ENCODE measurements around the gene LENG8. TPM values are rescaled to one million over a fixed set of nuclear protein-coding genes. Genes with fewer than 3 reads are reported as not detected.

LENG8 gene
- total RNA-seq, 2 donors from 2014 or later: 32.1 to 36.4 TPM

DNA sequence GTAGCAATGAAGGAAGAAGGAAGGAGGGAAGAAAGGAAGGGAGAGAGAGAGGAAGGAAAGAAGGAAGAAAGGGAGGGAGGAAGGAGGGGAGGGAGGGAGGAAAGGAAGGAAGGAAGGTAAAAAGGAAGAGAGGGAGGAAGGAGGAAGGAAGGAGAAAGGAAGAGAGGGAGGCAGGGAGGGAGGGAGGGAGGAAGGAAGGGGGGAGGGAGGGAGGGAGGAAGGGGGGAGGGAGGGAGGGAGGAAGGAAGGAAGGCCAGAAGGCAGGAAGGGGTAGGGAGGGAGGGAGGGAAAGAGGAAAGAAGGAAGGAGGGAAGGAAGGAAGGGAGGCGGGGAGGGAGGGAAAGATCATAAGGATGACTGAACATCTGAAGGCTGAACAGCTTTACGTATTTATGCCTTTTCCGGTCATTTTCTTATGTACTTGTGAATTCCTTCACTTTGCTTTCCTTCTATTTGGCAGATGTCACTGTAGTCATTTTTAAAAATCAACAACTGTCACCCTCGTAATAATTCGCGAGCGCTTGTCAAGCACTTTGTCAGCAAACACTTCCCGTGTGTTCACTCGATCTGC is 40.5 kb upstream of the LENG8 start:
- Histone ChIP-seq H3K4me1 (no peaks in the 10 kb centered on the region), H3K27me3 (no peaks in the 10 kb centered on the region), H3K4me3 (no peak overlapping the region), H3K9me3 (no peaks in the 10 kb centered on the region), H3K27ac (no peak overlapping the region), H3K36me3 (no peaks in the 10 kb centered on the region)
- DNase-seq (ENCODE audit: low spot score): no peak
- TF ChIP-seq, protein P1, sequence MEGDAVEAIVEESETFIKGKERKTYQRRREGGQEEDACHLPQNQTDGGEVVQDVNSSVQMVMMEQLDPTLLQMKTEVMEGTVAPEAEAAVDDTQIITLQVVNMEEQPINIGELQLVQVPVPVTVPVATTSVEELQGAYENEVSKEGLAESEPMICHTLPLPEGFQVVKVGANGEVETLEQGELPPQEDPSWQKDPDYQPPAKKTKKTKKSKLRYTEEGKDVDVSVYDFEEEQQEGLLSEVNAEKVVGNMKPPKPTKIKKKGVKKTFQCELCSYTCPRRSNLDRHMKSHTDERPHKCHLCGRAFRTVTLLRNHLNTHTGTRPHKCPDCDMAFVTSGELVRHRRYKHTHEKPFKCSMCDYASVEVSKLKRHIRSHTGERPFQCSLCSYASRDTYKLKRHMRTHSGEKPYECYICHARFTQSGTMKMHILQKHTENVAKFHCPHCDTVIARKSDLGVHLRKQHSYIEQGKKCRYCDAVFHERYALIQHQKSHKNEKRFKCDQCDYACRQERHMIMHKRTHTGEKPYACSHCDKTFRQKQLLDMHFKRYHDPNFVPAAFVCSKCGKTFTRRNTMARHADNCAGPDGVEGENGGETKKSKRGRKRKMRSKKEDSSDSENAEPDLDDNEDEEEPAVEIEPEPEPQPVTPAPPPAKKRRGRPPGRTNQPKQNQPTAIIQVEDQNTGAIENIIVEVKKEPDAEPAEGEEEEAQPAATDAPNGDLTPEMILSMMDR (IDR thresholded peaks at IDR 0.05): no peak

DNA sequence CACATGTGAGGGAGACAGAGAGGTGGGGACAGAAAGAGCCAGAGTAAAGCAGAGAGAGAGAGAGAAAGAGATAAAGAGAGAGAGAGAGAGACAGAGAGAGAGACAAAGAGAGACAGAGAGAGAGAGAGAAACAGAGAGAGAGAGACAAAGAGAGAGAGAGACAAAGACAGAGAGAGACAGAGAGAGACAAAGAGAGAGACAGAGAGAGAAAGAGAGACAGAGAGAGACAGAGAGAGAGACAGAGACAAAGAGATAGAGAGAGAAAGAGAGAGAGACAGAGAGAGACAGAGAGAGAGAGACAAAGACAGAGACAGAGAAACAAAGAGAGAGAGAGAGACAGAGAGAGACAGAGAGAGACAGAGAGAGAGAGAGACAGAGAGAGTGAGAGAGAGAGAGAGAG is 38.0 kb upstream of the LENG8 start:
- H3K4me3 ChIP-seq: no peak overlapping the region
- H3K9me3 ChIP-seq: no peaks in the 10 kb centered on the region
- H3K36me3 ChIP-seq: no peaks in the 10 kb centered on the region
- peaks cover 0 to 2% of the 10 kb centered on the region in 2 donors for H3K4me1 ChIP-seq
- no peak overlapping the region for H3K27ac ChIP-seq
- TF ChIP-seq, protein P1 (IDR thresholded peaks at IDR 0.05): no peak
- H3K27me3 ChIP-seq: peaks cover 0 to 14% of the 10 kb centered on the region in 2 donors
- no peak for DNase-seq (ENCODE audit: low spot score)

DNA sequence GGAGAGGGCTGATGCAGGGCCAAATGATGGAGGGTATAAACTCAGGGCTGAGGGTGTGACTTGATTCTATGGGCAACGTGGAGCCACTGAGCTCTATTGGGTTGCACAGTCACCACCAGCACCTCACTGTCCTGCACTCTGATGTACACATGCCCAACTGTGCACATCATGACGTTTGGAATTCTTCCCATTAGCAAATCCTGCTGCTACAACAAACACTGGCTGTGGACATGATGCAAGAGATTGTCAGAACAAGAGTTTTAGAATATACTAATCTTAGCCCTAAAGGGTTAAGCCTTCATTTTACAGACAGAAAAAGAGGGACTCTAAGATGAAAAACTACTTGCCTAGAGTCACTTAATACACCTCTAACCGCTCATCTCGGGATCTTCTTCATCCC is 36.1 kb upstream of the LENG8 start:
- H3K9me3 ChIP-seq: no peaks in the 10 kb centered on the region
- no peak overlapping the region for H3K4me3 ChIP-seq
- H3K36me3 ChIP-seq: no peaks in the 10 kb centered on the region
- peaks cover 0 to 15% of the 10 kb centered on the region in 2 donors for H3K4me1 ChIP-seq
- peaks cover 5 to 15% of the 10 kb centered on the region in 2 donors for H3K27me3 ChIP-seq
- no peak for DNase-seq (ENCODE audit: low spot score)
- H3K27ac ChIP-seq: no peak overlapping the region
- TF ChIP-seq, protein P1 (IDR thresholded peaks at IDR 0.05): no peak

DNA sequence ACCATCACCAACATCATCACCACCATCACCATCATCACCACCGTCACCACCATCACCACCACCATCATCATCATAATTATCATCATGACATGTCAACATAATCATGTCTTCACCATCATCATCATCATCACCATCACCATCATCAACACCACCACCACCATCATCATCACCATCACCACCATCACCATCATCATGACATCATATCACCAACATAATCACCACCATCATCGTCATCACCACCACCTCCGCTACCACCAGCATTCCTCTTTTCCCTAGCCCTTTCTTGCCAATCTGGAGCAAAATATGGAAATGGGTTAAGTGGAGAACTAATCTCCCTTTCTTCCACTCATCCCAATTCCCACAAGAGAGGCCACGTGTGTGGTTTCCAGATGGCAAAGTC is 34.8 kb upstream of the LENG8 start:
- no peak overlapping the region for H3K27ac ChIP-seq
- H3K9me3 ChIP-seq: no peaks in the 10 kb centered on the region
- TF ChIP-seq, protein P1 (IDR thresholded peaks at IDR 0.05): no peak
- H3K4me3 ChIP-seq: no peak overlapping the region
- H3K4me1 ChIP-seq: peaks cover 0 to 28% of the 10 kb centered on the region in 2 donors
- no peak for DNase-seq (ENCODE audit: low spot score)
- peaks cover 5 to 15% of the 10 kb centered on the region in 2 donors for H3K27me3 ChIP-seq
- no peaks in the 10 kb centered on the region for H3K36me3 ChIP-seq

DNA sequence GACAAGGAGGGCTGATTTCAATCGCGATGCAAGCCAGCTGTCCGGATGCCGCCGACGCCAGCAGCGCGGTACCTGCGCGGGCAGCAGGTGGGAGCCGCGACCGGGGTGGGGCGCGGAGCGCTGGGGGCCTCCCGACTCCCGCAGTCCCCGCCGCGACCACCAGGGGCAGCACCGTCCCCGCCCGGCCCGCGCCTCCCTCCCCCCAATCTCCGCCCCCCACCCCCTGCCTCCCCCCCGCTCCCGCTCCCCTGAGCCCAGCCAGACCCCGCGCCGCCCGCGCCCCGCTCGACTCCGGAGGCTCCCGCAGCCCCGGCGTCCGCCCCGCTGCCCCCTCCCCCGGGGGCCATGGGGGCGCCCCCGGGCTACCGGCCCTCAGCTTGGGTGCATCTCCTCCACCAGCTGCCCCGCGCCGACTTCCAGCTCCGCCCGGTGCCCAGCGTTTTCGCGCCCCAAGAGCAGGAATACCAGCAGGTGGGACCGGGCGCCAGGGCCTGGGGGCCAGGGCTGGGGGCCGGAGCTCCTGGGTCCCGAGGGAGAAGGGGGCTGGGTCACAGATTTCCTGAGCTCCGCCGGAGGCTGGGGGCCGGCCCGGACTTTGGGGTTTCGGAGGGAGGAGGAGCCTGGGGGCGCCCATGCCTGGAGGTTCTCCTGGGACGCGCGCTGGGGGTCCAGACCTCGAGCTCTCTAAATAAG is 33.6 kb upstream of the LENG8 start, which contains the start of gene TTYH1:
TTYH1 (plus strand) TSS at position 257 of the 693 bp plus-strand sequence; CDS start at position 346, 89 bp downstream.
- Histone ChIP-seq H3K9me3 (no peaks in the 10 kb centered on the region), H3K4me1 (peaks cover 0 to 34% of the 10 kb centered on the region in 2 donors), H3K36me3 (no peaks in the 10 kb centered on the region), H3K27me3 (peaks cover 5 to 19% of the 10 kb centered on the region in 2 donors), H3K4me3 (peak within 1 kb of the TSS; percentile 26 to 40), H3K27ac (no peak within 1 kb of the TSS)
- no peak for DNase-seq (ENCODE audit: low spot score)
- TF ChIP-seq, protein P1 (IDR thresholded peaks at IDR 0.05): peak in 1 of 2 donors; percentile 62
